Neural cell (in vitro differentiated cells): Measurements from ENCODE around the gene ERBB2.

Experiments used
- CTCF ChIP-seq: fragments of 450-650 bp; IDR thresholded peaks from 2 replicates; pipeline ENCODE4 v1.5.1; 2014; ENCODE audit warnings: antibody characterized with exemption, mild to moderate bottlenecking, moderate library complexity; ENCODE audit not compliant: poor library complexity, severe bottlenecking
- EP300 ChIP-seq: fragments of 450-650 bp; conservative IDR thresholded peaks from 2 replicates; pipeline ENCODE4 v1.6.1; 2014; ENCODE audit warnings: antibody characterized with exemption, mild to moderate bottlenecking, moderate library complexity; ENCODE audit not compliant: poor library complexity, severe bottlenecking
- EZH2 ChIP-seq: fragments of 200-600, 300-800 bp; shearing (Covaris generic), sonication (generic); IDR thresholded peaks from 2 replicates; pipeline ENCODE4 v1.6.1; 2014; ENCODE audit warnings: antibody characterized with exemption, low read length, borderline replicate concordance, mild to moderate bottlenecking; ENCODE audit not compliant: insufficient read depth, poor library complexity, severe bottlenecking
- POLR2AphosphoS5 ChIP-seq: IDR thresholded peaks from 2 replicates; pipeline ENCODE4 v1.6.1; 2012
- RAD21 ChIP-seq: fragments of 450-650 bp; conservative IDR thresholded peaks from 2 replicates; pipeline ENCODE4 v1.6.1; 2014; ENCODE audit warnings: antibody characterized with exemption, mild to moderate bottlenecking, moderate library complexity
- REST ChIP-seq: IDR thresholded peaks from 2 replicates; pipeline ENCODE4 v1.6.1; 2012; ENCODE audit warnings: borderline replicate concordance
- SMC3 ChIP-seq: fragments of 450-650 bp; conservative IDR thresholded peaks from 2 replicates; pipeline ENCODE4 v1.6.1; 2014; ENCODE audit warnings: antibody characterized with exemption, mild to moderate bottlenecking, moderate library complexity; ENCODE audit not compliant: poor library complexity
- TAF1 ChIP-seq: IDR thresholded peaks from 2 replicates; pipeline ENCODE4 v1.6.1; 2012; ENCODE audit warnings: low read depth

GRCh38 chr17:39688475-39688835, 11.4 kb upstream of the ERBB2 start:
- TF ChIP-seq RAD21: no peak
- no peak for TF ChIP-seq CTCF
- no peak for TF ChIP-seq POLR2AphosphoS5
- TF ChIP-seq EP300: no peak
- no peak for TF ChIP-seq SMC3
- no peak for TF ChIP-seq EZH2
- TF ChIP-seq REST: no peak
- no peak for TF ChIP-seq TAF1
